NCI-H2196 (cell line): Measurements from ENCODE around the gene PRR5L.
"Not testable (repeated sequence)": the region's sequence is repeated elsewhere in the genome, so short reads cannot be mapped to it uniquely, and the experiment has no call there.

Experiments used
- DNase-seq: peaks from one replicate; lab custom pipeline; 2025; ENCODE audit not compliant: unreplicated experiment; lab: John Stamatoyannopoulos, UW

PRR5L gene

DNA sequence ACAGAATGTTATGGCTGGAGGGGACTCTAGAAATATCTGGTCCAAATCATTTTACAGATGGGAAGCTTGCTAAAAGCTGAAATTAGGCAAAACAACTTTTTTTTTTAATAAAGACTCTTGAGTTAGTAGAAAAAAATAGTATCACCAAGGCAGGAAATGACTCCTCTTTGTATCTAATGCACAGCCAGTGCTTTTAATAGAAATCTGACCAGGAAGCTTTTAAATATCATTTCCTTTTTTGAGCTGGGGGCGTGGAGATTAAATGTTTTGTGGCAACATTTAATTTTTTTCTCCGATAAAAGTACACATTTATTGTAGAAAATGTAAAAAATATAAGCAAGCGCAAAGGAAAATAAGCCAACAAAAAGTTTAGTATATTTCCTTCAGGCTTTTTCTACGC lies 191.5 kb downstream of the PRR5L start:
- no peak for DNase-seq

DNA sequence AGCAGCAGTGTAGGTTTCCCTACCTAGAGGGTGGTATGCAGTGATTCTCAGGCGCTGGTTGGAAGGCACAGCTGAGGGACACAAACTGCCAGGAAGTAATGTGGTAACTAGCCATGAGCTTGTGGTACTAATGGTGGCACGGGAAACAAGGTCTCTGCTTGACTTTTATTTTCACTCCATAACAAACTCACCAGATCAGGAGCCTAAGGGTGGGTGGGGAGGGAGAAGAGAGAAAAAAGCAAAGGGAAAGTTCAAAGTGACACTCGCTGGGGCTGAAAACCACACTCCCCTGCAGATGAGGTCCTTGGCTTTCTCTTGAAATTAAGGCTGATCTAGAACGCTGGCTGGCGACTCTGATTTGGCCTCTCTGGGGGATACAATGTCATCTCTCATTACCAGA lies 192.0 kb downstream of the PRR5L start:
- DNase-seq: no peak

DNA sequence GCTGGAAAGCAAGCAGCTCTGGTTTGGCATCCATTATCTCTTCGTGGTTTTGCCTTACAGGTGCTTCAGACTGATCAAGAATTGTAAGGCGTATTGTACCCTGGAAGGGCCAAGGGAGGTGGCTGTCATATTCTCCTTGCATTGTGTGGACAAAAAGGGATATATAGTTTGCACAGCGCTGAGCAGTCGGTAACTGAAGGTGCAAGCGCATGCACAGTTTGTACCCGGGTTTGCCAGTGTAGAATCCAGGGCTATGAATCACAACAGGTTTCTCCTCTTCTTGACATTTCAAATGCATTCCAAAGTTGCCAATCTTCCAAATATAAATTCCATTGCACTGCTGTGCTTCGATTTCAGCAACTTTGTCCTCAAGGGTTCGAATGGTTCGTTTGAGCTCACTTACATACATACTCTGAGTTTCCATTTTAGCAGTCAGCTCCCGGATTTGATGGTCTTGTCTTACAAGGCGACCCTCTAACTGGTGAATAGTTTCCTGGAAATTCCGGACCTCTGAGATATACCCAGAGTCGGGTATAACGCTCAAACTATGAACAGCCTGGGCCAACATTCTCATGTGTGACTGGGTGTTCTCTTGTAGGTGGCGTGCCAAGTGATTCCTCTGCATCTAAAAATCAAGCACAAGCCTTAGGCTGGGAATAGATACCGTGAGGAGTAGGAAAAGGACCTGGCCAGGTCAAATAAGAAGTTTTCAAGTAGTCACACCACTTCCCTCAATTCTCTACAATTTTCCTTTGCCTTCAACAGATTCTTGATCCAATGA lies 194.1 kb downstream of the PRR5L start:
- DNase-seq: no peak

DNA sequence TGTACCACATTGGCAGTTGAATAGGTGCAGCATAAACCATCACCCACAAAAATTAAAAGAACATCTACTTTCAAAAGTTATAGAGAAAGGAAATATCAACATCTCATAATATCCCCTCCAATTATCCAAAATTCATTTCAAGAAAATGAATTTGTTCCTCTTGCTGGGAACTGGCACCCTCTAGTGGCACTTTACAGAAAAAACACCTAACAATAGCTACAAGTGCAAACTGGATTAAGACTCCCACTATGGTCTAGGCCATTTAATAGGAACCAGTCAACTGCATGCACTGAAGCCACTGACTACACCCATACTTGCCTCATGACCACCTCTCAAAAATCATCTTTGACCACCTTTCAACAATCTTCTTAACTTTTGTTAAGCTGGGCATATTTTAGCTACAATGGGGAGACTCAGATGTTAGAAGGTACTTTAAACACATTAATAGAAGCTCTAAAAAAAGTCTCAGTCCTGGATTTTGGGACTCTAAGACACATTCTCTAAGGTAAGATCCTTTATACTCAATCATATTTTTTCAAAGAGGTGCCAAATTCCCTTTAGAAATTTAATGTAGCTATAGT lies 196.7 kb downstream of the PRR5L start:
- peak; percentile 46 for DNase-seq

DNA sequence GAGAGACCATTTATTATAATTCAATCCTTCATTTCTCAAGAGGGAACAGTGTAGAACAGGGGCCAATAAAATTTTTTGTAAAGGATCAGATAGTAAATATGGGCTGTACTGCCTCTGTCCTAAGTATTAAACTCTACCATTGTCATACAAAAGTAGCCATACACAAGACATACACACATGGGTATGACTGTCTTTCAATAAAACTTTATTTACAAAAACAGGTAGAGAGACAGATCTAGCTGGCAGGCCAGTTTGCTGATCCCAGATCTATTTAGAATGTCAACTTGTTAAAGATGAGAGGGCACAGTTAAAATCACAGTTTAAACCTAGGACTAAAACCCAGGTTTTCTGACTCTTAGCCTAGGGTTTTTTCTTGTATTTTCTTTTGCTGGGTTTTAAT lies 197.2 kb downstream of the PRR5L start:
- DNase-seq: no peak

DNA sequence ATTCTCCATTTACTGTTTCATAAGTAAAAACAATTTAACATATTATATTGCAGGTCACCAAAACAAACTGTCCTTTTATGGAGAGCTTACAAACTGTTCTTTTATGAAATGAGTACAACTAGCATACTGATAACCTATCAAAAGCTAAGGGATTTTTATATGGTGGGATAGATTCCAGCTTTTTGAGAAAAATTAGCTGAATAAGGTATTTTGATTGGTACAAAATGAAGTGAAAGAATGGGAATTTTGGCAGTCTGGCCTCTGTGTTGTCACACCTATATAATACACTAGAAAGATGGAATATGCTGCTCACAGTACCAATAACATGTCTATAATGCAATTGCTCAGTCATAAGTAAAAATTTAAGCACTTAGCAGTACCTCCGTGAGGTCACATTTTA lies 202.6 kb downstream of the PRR5L start:
- DNase-seq: no peak

DNA sequence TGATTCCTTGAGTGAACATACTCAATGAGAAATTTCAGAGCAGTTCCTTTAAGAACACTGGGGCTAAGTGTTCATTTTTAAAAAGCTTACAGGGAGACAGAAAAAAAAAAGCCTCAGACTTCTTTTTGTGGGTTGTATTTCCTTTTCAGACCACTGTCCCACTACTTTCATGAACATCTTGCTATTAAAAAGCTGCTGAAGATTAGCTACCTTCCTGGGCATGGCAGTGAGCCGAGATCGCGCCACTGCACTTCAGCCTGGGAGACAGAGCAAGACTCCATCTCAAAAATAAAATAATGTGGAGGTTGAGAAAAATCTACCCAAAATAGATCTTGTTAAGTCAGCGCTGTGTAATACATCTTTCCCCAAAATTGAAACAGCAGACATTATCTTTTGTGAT lies 203.2 kb downstream of the PRR5L start:
- DNase-seq: no peak

DNA sequence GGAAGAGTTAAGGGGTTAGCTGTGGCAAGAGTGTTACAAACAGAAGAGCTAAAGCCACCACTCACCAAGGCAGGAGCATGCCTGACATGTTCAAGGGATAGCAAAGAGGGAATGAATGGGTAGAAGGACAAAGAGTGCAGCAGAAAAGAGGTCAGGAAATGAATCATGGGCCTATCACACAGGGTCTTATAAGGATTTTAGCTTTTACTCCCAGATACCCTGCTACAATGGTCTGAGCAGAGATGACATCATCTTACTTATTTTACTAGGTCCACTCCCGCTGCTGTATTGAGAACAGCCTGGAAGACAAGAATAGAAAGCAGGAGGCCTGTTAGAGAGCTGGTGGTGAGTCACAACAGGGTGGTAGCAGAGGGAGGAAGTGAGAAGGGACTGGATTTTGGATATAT lies 204.2 kb downstream of the PRR5L start:
- no peak for DNase-seq

DNA sequence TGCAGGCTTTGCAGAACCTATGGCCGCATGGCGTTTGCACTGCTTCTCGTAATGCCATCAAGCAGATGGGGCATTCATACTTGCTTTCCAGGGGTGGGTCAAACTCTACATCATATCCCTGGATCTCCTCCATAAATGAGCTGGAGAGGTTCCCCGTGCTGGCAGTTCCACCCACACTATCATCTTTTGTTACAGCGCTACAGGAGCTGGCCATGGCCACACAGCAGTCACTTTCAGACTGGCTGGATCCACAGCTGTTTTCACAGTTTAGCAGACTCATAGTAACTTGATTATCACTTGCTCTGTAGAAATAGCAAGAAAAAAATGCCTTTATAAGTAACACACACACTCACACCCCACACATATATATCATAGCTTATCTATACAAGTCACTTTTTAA lies 205.1 kb downstream of the PRR5L start:
- no peak for DNase-seq

DNA sequence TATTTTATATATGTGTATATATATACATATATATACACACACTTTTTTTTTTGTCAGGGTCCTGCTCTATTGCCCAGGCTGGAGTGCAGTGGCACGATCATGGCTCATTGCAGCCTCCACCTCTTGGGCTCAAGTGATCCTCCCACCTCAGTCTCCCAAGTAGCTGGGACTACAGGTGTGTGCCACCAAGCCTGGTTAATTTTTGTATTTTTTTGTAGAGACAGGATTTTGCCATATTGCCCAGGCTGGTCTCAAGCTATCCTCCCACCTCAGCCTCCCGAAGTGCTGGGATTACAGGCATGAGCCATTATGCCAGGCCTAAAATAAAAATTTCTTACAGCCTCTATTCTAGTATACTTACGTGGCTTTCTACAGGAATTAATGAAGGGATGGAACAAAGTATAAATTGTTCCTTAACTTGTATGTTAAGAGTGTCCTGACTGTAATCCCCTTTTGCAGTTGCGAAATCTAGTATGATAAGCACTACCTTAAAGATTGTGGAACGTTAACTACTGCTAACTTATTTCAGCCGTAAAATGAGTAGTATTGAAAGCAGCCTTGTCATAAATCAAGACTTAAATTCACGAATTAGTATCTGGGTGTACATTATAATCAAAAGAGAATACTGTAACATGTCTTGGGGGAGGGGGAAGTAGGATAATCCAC lies 211.9 kb downstream of the PRR5L start:
- no peak for DNase-seq

DNA sequence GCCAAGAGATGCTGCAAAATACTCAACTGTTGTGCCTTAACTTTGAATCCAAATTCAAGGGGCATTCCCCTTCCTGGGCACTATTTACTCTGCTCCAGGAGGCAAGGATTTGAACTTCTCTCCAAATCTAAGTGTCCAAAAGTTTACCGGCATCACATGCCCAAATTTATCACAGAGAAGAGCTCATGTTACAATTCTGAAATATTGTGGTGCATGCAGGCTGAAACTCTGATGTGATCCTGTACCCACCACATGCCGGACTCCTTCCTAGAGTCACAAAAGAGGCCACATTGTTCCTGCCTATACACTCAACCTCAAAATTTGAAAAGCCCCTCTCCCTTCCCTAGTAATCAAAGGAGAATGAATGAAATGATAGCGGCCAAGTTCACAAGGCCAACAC lies 212.7 kb downstream of the PRR5L start:
- no peak for DNase-seq

DNA sequence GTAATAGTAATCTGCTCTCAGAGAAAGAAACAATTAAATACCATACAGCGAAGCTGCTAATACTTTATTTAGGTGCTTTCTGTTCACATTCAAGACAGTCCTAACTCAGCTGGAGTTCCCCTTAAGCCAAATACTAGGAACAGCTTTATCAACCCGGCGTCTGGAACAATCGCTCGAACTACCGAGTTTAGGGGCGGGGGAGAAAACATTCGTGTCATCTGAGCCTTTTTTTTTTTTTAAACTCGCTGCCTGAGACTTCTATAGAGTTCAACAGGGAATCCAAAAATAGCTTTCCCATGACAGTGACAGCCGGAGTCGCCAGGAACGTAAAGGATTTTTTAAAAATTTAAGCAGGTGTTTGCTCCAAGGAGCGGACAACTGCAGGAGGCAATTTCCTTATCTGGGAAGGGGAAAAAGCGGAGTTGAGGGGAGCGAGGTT lies 213.1 kb downstream of the PRR5L start:
- DNase-seq: no peak

DNA sequence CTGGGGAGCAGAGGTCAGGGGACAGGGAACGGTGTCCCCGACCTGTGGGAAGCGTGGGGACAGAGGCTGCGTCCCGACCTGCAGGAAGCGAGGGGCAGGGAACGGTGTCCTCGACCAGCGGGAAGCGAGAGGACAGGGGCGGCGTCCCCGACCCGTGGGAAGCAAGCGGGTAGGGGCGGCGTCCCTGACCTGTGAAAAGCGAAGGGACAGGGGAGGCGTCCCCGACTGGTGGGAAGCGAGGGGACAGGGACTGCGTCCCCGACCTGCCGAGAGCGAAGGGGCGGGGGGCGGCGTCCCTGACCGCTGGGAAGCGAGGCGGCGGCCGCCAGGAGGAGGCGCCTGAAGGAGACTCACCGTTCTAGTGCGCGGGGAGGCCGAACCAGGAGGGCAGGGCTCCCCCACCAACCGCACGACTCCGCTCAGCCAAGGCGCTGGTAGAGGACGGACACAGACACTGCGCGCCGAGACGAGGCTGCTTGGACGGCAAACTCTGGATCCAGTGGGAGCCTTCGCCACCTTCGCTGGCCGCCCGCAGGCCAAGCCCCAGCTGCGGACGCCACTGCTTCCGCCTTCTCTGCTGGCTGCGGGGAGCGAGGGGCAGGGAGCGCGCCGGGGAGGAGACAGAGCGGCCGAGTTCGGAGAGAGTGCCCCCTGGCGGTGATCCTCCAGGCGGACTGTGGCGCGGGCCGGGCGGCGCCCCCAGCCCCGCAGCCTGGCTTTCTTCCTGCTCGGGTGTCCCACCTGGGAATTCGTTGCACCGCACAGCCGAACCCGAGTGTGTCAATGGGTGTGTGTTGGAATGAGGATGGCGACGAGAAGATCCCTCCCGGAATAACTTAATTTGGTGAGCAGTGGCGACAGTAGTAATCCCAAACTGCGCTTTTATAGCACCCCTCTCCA lies 213.9 kb downstream of the PRR5L start, which contains the start of gene TRAF6:
TRAF6 (minus strand) TSS at position 579 of the 900 bp plus-strand sequence. CDS start 8,757 bp downstream, outside the sequence.
- peak; percentile 88 for DNase-seq

DNA sequence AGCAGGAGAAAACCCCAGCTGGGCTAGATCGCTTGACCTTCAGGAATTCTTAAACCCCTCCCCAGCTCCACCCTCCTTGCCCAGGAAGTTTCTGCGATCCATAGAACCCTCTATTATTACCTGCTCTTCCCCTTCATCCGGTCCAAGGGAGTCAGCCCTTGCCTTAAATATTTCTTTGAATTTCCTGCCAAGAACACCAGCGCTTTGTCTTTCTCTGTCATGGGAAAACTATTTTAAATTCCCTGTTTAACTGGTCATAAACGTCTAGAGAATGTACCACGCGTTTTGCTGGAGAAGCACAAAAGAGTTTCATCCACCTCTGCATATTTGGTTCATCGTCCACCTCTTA lies 214.5 kb downstream of the PRR5L start:
- DNase-seq: no peak

DNA sequence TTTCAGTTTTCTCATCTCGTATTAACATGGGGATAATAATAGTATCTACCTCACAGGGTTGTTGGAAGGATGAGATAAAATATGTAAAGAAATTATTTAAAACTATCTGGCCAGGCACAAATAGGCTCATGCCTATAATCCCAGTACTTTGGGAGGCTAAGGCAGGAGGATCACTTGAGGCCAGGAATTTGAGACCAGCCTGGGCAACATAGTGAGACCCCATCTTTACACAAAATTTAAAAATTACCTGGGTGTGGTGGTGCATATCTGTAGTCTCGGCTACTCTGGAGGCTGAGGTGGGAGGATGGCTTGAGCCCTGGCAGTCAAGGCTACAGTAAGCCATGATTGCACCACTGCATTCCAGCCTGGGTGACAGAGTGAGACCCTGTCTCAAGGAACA lies 215.0 kb downstream of the PRR5L start:
- not testable (repeated sequence) for DNase-seq

DNA sequence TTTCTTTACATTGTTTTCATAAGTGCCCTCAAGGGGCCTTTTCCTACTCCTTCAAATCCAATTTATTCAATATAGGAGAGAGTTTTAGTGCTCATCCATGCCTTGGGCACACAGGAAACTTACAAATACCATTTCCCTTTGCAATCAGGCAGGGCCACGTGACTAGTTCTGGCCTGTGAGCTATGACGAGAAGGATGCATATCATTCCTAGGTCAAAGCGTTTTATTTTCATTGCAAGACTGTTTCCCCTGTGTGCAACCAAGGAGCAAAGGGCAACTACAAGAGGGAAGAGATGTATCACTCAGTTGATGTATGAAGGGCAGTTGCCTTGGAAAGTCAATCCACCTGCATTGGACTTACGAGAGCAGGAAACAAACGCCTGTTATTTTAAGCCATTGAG lies 215.9 kb downstream of the PRR5L start:
- DNase-seq: no peak

DNA sequence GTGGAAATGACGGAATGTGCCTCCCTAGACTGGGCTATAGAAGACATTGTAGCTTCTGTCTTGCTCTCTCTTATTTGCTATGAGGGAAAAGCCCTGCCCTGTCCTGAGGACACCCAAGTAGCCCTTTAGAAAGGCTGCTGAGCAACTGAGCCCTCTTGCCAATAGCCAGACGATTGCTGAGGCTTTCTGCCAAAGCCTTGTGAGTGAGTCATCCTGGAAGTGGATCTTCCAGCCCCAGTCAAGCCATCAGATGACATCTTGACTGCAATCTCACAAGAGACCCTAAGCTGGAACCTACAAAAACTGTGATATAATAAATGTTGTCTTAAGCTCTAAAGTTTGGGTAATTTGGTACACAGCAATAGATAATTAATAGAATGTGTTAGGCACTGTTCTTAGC lies 217.9 kb downstream of the PRR5L start:
- no peak for DNase-seq
